GM10847 (cell line): ENCODE measurements around the gene PCDHGA5.
"Not testable (repeated sequence)": the region's sequence is repeated elsewhere in the genome, so short reads cannot be mapped to it uniquely, and the experiment has no call there.

ENCODE experiments used
- POLR2A ChIP-seq: IDR thresholded peaks from 2 replicates; pipeline ENCODE4 v1.6.1; 2011; ENCODE audit not compliant: insufficient read length; ENCODE audit errors: extremely low read depth

Gene PCDHGA5

GRCh38 chr5:141374627-141375026 lies 10.7 kb downstream of the PCDHGA5 start:
- no peak for TF ChIP-seq POLR2A

- TF ChIP-seq POLR2A: no peak
Measured at GRCh38 chr5:141382469-141383294, 18.7 kb downstream of the PCDHGA5 start, which contains the start of gene PCDHGA7. TSS of gene PCDHGA7 (plus strand) at chr5:141382742. CDS start at chr5:141382900, 158 bp downstream.

- no peak for TF ChIP-seq POLR2A
Measured at GRCh38 chr5:141383345-141383744, 19.4 kb downstream of the PCDHGA5 start.

- TF ChIP-seq POLR2A: no peak
Measured at GRCh38 chr5:141384471-141385267, 20.7 kb downstream of the PCDHGA5 start.

GRCh38 chr5:141387557-141388311 lies 23.8 kb downstream of the PCDHGA5 start, which contains the start of gene PCDHGB4:
TSS of gene PCDHGB4 (plus strand) at chr5:141387698. CDS start at chr5:141387885, 187 bp downstream.
- TF ChIP-seq POLR2A: not testable (repeated sequence)

GRCh38 chr5:141388661-141389060 lies 24.7 kb downstream of the PCDHGA5 start:
- no peak for TF ChIP-seq POLR2A

- TF ChIP-seq POLR2A: no peak
Measured at GRCh38 chr5:141389153-141390042, 25.4 kb downstream of the PCDHGA5 start.

- TF ChIP-seq POLR2A: no peak
Measured at GRCh38 chr5:141392429-141393198, 28.7 kb downstream of the PCDHGA5 start, which contains the start of gene PCDHGA8. TSS of gene PCDHGA8 (plus strand) at chr5:141392633. CDS start at chr5:141392814, 181 bp downstream.

- TF ChIP-seq POLR2A: no peak
Measured at GRCh38 chr5:141393267-141393666, 29.3 kb downstream of the PCDHGA5 start.

- TF ChIP-seq POLR2A: not testable (repeated sequence)
Measured at GRCh38 chr5:141397756-141398551, 34.0 kb downstream of the PCDHGA5 start, which contains the start of gene PCDHGB5. TSS of gene PCDHGB5 (plus strand) at chr5:141397947. CDS start at chr5:141398128, 181 bp downstream.

GRCh38 chr5:141398608-141399007 lies 34.6 kb downstream of the PCDHGA5 start:
- TF ChIP-seq POLR2A: no peak

- TF ChIP-seq POLR2A: no peak
Measured at GRCh38 chr5:141399555-141400258, 35.7 kb downstream of the PCDHGA5 start.
